NCI-H2227 (cell line): ENCODE data around the gene DLD.

ENCODE experiments used
- DNase-seq: peaks from one replicate; lab custom pipeline; 2025; ENCODE audit not compliant: unreplicated experiment; lab: John Stamatoyannopoulos, UW

The DLD gene

DNA sequence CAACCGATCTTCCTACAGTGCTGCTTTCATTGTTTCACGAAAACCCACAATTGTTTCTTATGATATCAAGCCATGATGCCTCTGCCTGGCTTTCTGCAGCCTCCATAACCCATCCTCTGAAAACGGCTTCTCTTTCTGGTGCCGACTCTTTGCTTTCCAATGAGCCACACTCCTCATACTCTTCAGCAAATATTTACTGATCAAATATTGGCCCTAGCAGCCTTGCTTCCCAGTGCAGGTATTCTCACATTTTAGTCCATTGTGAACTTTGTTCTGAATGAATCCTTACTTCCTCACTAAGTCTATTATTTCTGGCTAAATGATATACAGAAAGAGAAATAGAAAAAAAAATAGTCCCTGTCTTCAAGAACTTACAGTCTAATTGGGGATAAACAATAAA, 76.4 kb downstream of the DLD start:
- no peak for DNase-seq

DNA sequence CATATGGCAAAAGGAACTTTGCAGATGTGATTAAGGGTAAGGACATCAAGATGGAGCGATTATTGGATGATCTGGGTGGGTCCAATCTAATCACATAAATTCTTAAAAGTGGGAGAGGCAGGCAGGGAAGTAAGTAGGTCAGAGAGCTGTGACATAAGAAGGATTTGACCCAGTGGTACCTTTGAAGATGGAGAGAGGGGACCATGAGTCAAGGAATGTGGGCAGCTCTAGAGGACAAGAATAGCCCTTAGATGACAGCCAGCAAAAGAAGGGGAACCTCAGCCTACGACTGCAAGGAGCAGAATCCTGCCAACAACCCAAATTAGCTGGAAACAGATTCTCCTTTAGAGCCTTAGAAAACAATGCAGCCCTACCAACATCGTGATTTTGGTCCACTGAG, 77.5 kb downstream of the DLD start:
- DNase-seq, result no peak

DNA sequence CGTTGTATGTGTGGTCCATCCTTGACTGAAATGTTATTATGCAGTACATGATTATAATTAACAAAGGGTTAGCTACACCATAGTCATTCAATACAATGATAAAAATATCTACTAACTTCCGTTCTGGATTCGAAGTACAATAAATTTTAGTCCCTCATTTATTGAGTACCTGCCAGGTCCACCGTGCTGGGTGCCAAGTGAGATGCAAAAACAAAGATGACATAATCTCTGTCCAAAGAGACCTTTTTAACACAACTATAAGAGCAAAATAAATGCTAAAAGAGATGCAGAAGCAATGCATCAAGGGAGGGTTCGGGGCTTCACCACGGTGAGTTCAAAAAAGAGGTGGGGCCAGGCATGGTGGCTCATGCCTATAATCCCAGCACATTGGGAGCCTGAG, 78.9 kb downstream of the DLD start:
- DNase-seq, result no peak
